CD1c-positive myeloid dendritic cell (primary cell): Measurements from ENCODE around the gene SUMF1.

Experiments
- DNase-seq: peaks from one replicate; pipeline ENCODE4 v3.0.0-alpha.2; 2016; ENCODE audit errors: extremely low spot score

Gene SUMF1

GRCh38 chr3:4416427-4416945 is 50.6 kb downstream of the SUMF1 start:
- DNase-seq, result no peak

- no peak for DNase-seq
Observed at GRCh38 chr3:4413467-4413866, 53.6 kb downstream of the SUMF1 start.

- no peak for DNase-seq
Observed at GRCh38 chr3:4411833-4412232, 55.2 kb downstream of the SUMF1 start.

GRCh38 chr3:4411236-4411635 is 55.8 kb downstream of the SUMF1 start:
- no peak for DNase-seq

- no peak for DNase-seq
Observed at GRCh38 chr3:4410606-4411005, 56.5 kb downstream of the SUMF1 start.

GRCh38 chr3:4409971-4410573 is 57.0 kb downstream of the SUMF1 start:
- DNase-seq, result peak; percentile 23

GRCh38 chr3:4409415-4409814 is 57.7 kb downstream of the SUMF1 start:
- no peak for DNase-seq

- DNase-seq, result no peak
Observed at GRCh38 chr3:4408958-4409357, 58.1 kb downstream of the SUMF1 start.

- DNase-seq, result no peak
Observed at GRCh38 chr3:4407941-4408340, 59.1 kb downstream of the SUMF1 start.

GRCh38 chr3:4406746-4407568 is 60.1 kb downstream of the SUMF1 start:
- DNase-seq, result no peak

GRCh38 chr3:4404881-4405280 is 62.2 kb downstream of the SUMF1 start:
- DNase-seq, result no peak

GRCh38 chr3:4401441-4401840 is 65.6 kb downstream of the SUMF1 start:
- no peak for DNase-seq

- no peak for DNase-seq
Observed at GRCh38 chr3:4399476-4399875, 67.6 kb downstream of the SUMF1 start.

GRCh38 chr3:4398941-4399245 is 68.2 kb downstream of the SUMF1 start:
- DNase-seq, result peak; percentile 77

GRCh38 chr3:4398120-4398940 is 68.7 kb downstream of the SUMF1 start:
- peak; percentile 66 for DNase-seq

- DNase-seq, result no peak
Observed at GRCh38 chr3:4397466-4397865, 69.6 kb downstream of the SUMF1 start.

GRCh38 chr3:4396542-4396941 is 70.5 kb downstream of the SUMF1 start:
- peak; percentile 8 for DNase-seq

GRCh38 chr3:4396006-4396405 is 71.1 kb downstream of the SUMF1 start:
- no peak for DNase-seq

GRCh38 chr3:4395448-4395847 is 71.6 kb downstream of the SUMF1 start:
- no peak for DNase-seq

- no peak for DNase-seq
Observed at GRCh38 chr3:4394567-4394966, 72.5 kb downstream of the SUMF1 start.

- DNase-seq, result no peak
Observed at GRCh38 chr3:4394048-4394447, 73.0 kb downstream of the SUMF1 start.

- DNase-seq, result no peak
Observed at GRCh38 chr3:4392992-4393391, 74.1 kb downstream of the SUMF1 start.
